Omental fat pad (tissue), 4 donors: ENCODE results near the gene TXNRD3. TPM values are rescaled to one million over a fixed set of nuclear protein-coding genes. Genes with fewer than 3 reads are reported as not detected.
A peak's percentile ranks its signal among the peaks of the same experiment; 100 is the strongest.

Experiments
- ATAC-seq: fragments of 150-250 bp; one replicate; pipeline ENCODE4 v1.9.1; 2016; ENCODE audit warnings: mild to moderate bottlenecking, moderate library complexity; ENCODE audit not compliant: low FRiP score
- DNase-seq: peaks from one replicate; pipeline ENCODE4 v3.0.0-alpha.2; 2019; ENCODE audit warnings: low spot score
- CTCF ChIP-seq, 3 donors: fragments of 450-650 bp; IDR thresholded peaks; one replicate each; pipeline ENCODE4 v1.5.1; 2016 to 2017; ENCODE audit warnings: antibody characterized with exemption in 3 of 3, mild to moderate bottlenecking in 3 of 3, moderate library complexity in 2 of 3
- total RNA-seq, 4 donors: library from RNA; depleted of rRNA; stranded (reverse); fragments of >200 nt; gene quantifications; one replicate each; pipeline ENCODE4 v1.1.0, GENCODE V29; 2016

TXNRD3 gene
- total RNA-seq, 4 donors from 2014 or later: 6.4 to 12.5 (median 8.3) TPM

- DNase-seq (no peak), ATAC-seq (no peak)
- TF ChIP-seq CTCF (IDR thresholded peaks at IDR 0.05): no peak
These were observed 25.1 kb upstream of the TXNRD3 start for GRCh38 chr3:126679831-126680666.

GRCh38 chr3:126679318-126679751, 24.4 kb upstream of the TXNRD3 start:
- ATAC-seq (peak; percentile 84), DNase-seq (peak; percentile 92)
- peak in 1 of 3 donors; percentile 78 for TF ChIP-seq CTCF (IDR thresholded peaks at IDR 0.05)

GRCh38 chr3:126678693-126679317, 23.9 kb upstream of the TXNRD3 start:
- no peak for TF ChIP-seq CTCF (IDR thresholded peaks at IDR 0.05)
- DNase-seq (no peak), ATAC-seq (peak; percentile 15)

GRCh38 chr3:126677862-126678503, 23.1 kb upstream of the TXNRD3 start:
- TF ChIP-seq CTCF (IDR thresholded peaks at IDR 0.05): no peak
- ATAC-seq (no peak), DNase-seq (no peak)

GRCh38 chr3:126676919-126677705, 22.2 kb upstream of the TXNRD3 start:
- ATAC-seq: no peak
- DNase-seq: no peak
- no peak for TF ChIP-seq CTCF (IDR thresholded peaks at IDR 0.05)

GRCh38 chr3:126672741-126673140, 17.8 kb upstream of the TXNRD3 start:
- TF ChIP-seq CTCF (IDR thresholded peaks at IDR 0.05): no peak
- DNase-seq (no peak), ATAC-seq (no peak)
